GM12873 (cell line): ENCODE measurements around the gene ARID3C.

Experiments used
- TF ChIP-seq, protein P1 (sequence below): IDR thresholded peaks from 2 replicates; pipeline ENCODE4 v1.5.1; 2012; ENCODE audit warnings: low read depth, mild to moderate bottlenecking, moderate library complexity, low read length, control low read depth; ENCODE audit not compliant: insufficient read depth; ENCODE audit errors: missing control alignments

Gene ARID3C

DNA sequence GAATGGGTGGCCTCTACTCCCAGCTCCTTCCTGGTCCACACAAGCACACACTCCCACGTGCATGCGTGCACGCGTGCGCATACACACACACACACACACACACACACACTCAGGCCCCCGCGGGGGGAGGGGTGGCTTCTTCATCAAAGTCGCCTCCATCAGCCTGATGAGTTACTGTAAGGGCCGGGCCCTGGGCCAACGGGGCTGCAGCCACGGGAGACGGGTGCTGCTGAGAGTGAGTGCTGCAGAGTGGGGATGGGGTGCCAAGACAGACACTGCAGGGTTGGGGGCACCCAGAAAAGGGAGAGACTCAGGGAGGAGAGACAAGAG is 57.4 kb downstream of the ARID3C start:
- TF ChIP-seq, protein P1, sequence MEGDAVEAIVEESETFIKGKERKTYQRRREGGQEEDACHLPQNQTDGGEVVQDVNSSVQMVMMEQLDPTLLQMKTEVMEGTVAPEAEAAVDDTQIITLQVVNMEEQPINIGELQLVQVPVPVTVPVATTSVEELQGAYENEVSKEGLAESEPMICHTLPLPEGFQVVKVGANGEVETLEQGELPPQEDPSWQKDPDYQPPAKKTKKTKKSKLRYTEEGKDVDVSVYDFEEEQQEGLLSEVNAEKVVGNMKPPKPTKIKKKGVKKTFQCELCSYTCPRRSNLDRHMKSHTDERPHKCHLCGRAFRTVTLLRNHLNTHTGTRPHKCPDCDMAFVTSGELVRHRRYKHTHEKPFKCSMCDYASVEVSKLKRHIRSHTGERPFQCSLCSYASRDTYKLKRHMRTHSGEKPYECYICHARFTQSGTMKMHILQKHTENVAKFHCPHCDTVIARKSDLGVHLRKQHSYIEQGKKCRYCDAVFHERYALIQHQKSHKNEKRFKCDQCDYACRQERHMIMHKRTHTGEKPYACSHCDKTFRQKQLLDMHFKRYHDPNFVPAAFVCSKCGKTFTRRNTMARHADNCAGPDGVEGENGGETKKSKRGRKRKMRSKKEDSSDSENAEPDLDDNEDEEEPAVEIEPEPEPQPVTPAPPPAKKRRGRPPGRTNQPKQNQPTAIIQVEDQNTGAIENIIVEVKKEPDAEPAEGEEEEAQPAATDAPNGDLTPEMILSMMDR = no peak
